ENCODE measurements around the gene FLRT1.

DNA sequence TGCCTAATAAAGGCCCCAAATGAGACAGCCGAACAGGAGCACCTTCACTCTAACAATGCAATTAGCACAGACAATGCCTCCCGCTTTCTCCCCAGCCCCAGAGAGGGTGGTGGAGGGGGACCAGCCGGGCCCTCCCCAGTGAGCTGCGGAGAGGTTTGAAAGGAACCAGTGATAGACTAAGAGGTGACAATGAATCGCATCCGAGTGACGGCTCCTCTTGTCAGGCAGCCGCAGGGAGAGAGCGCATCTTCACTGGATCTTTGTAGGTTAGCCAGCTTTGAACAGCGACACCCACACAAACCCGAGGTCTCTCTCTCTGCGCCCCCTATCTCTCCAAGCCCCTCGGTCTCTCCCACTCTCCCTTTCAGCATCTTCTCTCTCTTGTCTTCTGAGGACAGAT lies 28.0 kb downstream of the FLRT1 start:
- TF ChIP-seq, protein P1, sequence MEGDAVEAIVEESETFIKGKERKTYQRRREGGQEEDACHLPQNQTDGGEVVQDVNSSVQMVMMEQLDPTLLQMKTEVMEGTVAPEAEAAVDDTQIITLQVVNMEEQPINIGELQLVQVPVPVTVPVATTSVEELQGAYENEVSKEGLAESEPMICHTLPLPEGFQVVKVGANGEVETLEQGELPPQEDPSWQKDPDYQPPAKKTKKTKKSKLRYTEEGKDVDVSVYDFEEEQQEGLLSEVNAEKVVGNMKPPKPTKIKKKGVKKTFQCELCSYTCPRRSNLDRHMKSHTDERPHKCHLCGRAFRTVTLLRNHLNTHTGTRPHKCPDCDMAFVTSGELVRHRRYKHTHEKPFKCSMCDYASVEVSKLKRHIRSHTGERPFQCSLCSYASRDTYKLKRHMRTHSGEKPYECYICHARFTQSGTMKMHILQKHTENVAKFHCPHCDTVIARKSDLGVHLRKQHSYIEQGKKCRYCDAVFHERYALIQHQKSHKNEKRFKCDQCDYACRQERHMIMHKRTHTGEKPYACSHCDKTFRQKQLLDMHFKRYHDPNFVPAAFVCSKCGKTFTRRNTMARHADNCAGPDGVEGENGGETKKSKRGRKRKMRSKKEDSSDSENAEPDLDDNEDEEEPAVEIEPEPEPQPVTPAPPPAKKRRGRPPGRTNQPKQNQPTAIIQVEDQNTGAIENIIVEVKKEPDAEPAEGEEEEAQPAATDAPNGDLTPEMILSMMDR (IDR thresholded peaks at IDR 0.05): no peak
- no peak for TF ChIP-seq EP300 (IDR thresholded peaks at IDR 0.05)
- no peak for TF ChIP-seq POLR2A (IDR thresholded peaks at IDR 0.05)

Measured in ovary (tissue), 3 donors.